Lung (tissue), 12 donors: ENCODE measurements around the gene METTL16. TPM values are rescaled to one million over a fixed set of nuclear protein-coding genes. Genes with fewer than 3 reads are reported as not detected.
A peak's percentile ranks its signal among the peaks of the same experiment; 100 is the strongest.

Source experiments
- ATAC-seq: fragments of 200-7000 bp; cut with Tn5 transposase; one replicate; pipeline ENCODE4 v1.9.1; 2020; ENCODE audit warnings: moderate number of reproducible peaks; ENCODE audit not compliant: insufficient read depth, low FRiP score
- DNase-seq, 3 donors: peaks; one replicate each; pipeline ENCODE4 v3.0.0-alpha.2; 2013 to 2017
- H3K27ac ChIP-seq, 2 donors: one replicate each; pipeline ENCODE4 v1.5.1; 2013; ENCODE audit warnings: mild to moderate bottlenecking in 2 of 2, moderate library complexity in 2 of 2, control low read depth in 1 of 2, inconsistent platforms in 1 of 2, low read depth in 1 of 2, low read length in 1 of 2
- H3K27me3 ChIP-seq, 3 donors: one replicate each; pipeline ENCODE4 v1.5.1; 2013; ENCODE audit warnings: low read length in 2 of 3; ENCODE audit not compliant: control insufficient read depth in 3 of 3, insufficient read depth in 3 of 3
- H3K36me3 ChIP-seq, 4 donors: one replicate each; pipeline ENCODE4 v1.5.1; 2013; ENCODE audit warnings: low read length in 4 of 4, mild to moderate bottlenecking in 1 of 4, moderate library complexity in 1 of 4; ENCODE audit not compliant: control insufficient read depth in 4 of 4, insufficient read depth in 4 of 4
- H3K4me1 ChIP-seq, 5 donors: one replicate each; pipeline ENCODE4 v1.5.1; 2013; ENCODE audit warnings: low read length in 5 of 5, mild to moderate bottlenecking in 2 of 5, moderate library complexity in 1 of 5; ENCODE audit not compliant: control insufficient read depth in 5 of 5, insufficient read depth in 5 of 5
- H3K4me3 ChIP-seq: one replicate; pipeline ENCODE4 v1.5.1; 2013; ENCODE audit warnings: mild to moderate bottlenecking, control low read depth, moderate library complexity
- H3K9ac ChIP-seq, 2 donors: one replicate each; pipeline ENCODE4 v1.5.1; 2013; ENCODE audit warnings: low read length in 2 of 2, control low read depth in 1 of 2; ENCODE audit not compliant: insufficient read depth in 1 of 2
- H3K9me3 ChIP-seq, 4 donors: one replicate each; pipeline ENCODE4 v1.5.1; 2013; ENCODE audit warnings: low read length in 3 of 4, mild to moderate bottlenecking in 1 of 4, moderate library complexity in 1 of 4; ENCODE audit not compliant: control insufficient read depth in 4 of 4, insufficient read depth in 3 of 4
- WGBS, 2 donors: extraction: QIAGEN DNeasy Blood & Tissue Kit; methylation state at CpG; one replicate each; pipeline ENCODE4 v1.1.7; 2013; 5-methylcytosine and 5-hydroxymethylcytosine counted together
- polyA plus RNA-seq, 2 donors: library from polyadenylated mRNA; stranded (reverse); fragments of 200-250 nt; gene quantifications; one replicate each; pipeline ENCODE4 v1.2.1, GENCODE V29; 2013
- total RNA-seq, 2 donors: library from RNA; depleted of rRNA in 1 of 2; stranded (reverse); fragments of >200 nt in 1 of 2; gene quantifications; one replicate each; pipeline ENCODE4 v1.2.1, GENCODE V29; 2014 to 2021
- TF ChIP-seq, protein P1 (sequence below): IDR thresholded peaks from 2 replicates; pipeline ENCODE4 v1.5.1; 2012; ENCODE audit warnings: mild to moderate bottlenecking; ENCODE audit errors: control extremely low read depth, extremely low read depth
- donor health status: control.
- donor health status: control.
- donor health status: Bipolar disorder and iron deficiency.
- donor health status: healthy.
- donor health status: DM: yes; HTN: yes; CAD: no.

The METTL16 gene
- total and polyA plus RNA-seq, 4 donors: 12.1 to 36.1 (median 29.8) TPM

DNA sequence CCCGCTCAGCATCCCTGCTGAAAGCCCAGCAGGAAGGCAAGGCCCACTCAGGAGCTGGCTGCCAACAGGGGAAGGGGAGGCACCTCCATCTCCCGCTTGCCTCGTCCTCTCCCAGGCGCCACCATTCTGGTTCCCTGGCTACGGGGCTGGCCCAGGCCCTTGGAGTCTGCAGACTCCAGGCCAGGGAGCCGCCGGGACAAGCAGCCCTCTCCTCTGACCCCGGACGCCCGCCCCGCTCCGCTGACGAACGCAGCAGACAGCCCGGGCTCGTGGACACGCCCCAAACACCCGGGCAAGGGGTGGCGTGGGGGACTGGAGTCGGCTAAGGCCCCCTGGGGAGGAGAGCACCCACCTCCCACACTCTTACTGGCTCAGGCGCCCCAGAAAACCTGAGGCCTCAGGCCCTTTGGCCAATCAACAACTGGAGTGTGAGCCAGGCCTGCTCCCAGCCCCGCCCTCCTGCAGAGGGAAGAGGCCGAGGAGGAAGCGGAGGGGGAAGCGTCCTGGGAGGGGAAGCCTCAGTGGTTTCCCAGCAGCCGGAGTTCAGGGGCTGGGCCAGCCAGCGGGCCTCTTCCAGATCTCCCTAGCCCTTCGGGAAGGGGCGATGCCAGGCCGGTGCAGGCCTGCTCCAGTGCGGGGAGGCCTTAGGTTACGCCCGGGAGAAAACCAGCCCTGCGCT lies 115.0 kb downstream of the METTL16 start:
- H3K4me1 ChIP-seq: peaks cover 25 to 54% (median 38%) of the 10 kb centered on the region in 5 donors
- H3K4me3 ChIP-seq: no peak overlapping the region
- ATAC-seq: peak; percentile 2
- no peaks in the 10 kb centered on the region for H3K27me3 ChIP-seq
- peak overlapping the region in 1 of 2 donors; percentile 46 for H3K9ac ChIP-seq
- H3K27ac ChIP-seq: peak overlapping the region; percentile 96 to 97
- whole genome bisulfite sequencing, 2 donors: 3 to 5% methylated on average over 33 to 34 of the region's 34 CpGs
- H3K9me3 ChIP-seq: no peaks in the 10 kb centered on the region
- TF ChIP-seq, protein P1, sequence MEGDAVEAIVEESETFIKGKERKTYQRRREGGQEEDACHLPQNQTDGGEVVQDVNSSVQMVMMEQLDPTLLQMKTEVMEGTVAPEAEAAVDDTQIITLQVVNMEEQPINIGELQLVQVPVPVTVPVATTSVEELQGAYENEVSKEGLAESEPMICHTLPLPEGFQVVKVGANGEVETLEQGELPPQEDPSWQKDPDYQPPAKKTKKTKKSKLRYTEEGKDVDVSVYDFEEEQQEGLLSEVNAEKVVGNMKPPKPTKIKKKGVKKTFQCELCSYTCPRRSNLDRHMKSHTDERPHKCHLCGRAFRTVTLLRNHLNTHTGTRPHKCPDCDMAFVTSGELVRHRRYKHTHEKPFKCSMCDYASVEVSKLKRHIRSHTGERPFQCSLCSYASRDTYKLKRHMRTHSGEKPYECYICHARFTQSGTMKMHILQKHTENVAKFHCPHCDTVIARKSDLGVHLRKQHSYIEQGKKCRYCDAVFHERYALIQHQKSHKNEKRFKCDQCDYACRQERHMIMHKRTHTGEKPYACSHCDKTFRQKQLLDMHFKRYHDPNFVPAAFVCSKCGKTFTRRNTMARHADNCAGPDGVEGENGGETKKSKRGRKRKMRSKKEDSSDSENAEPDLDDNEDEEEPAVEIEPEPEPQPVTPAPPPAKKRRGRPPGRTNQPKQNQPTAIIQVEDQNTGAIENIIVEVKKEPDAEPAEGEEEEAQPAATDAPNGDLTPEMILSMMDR: no peak
- no peaks in the 10 kb centered on the region for H3K36me3 ChIP-seq
- DNase-seq: peak; percentile 97

DNA sequence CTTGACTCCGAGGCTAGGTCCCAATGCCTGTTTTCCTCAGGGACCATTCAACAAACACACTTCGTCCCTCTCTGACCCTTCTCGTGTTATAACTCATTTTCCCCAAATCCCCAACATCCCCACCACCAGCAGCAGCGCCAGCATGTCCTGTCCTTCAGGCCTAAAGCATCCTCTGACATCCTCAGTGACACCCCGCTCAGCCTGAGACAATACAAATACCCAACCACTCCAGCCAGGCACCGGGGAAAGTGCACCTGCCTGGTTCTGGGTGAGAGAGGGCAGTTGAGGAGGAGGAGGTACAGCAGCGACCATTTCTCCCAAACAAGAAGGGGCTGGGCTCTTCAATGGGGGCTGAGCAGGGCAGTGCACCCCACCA lies 115.5 kb downstream of the METTL16 start:
- TF ChIP-seq, protein P1: no peak
- no peak for DNase-seq
- no peak for ATAC-seq
- Histone ChIP-seq H3K36me3 (no peaks in the 10 kb centered on the region), H3K9me3 (no peaks in the 10 kb centered on the region), H3K27me3 (no peaks in the 10 kb centered on the region), H3K4me1 (peaks cover 28 to 58% (median 38%) of the 10 kb centered on the region in 5 donors), H3K9ac (peak overlapping the region; percentile 2 to 3), H3K4me3 (no peak overlapping the region), H3K27ac (peak overlapping the region; percentile 96 to 97)
- WGBS, 2 donors: 42 to 56% methylated on average over 7 of the region's 7 CpGs

DNA sequence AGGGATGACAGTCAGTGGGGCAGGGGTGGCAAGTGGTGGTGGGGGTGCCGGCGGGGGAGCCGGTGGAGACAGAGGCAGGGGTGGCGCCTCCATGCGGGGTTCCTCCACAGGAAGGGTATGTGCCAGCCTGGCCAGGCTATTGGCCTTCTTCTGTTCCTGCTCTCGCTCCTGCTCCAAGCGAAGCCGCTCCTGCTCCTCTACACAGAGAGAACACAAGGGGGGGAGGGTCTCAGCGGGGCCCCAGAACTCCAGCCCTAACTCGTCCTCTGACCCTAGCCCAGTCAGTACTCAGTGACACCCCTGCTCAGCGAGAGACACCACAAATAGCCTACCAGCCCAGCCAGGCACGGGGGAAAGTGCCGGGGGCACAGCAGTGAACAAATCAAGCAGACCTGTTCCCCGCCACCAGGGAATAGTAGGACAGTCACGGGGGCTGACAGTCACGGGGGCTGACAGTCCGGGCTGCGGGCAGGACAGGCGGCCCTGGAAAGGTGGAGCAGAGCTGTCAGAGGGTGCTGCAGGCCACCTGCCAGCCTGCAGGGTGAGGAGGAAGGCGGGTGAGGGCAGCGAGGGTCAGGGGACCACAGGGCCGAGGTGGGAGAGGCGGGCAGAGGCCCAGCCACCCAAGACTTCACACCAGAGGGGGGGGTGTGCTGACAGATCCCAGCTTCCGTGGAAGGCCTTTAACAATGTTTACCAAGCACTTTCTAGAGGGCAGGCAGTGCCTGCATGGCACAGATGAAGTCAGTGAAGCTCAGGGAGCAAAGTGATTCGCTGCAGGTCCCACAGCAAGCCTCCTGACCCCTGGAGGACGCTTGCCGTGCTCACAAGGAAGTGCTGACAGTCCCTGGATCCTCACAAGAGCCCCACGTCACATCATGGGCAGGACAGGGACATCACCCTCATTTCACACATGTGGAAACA lies 116.2 kb downstream of the METTL16 start:
- ATAC-seq (no peak), DNase-seq (peak in 2 of 3 donors; percentile 44 to 49)
- Histone ChIP-seq H3K36me3 (no peaks in the 10 kb centered on the region), H3K27me3 (no peaks in the 10 kb centered on the region), H3K4me1 (peaks cover 28 to 58% (median 38%) of the 10 kb centered on the region in 5 donors), H3K9ac (peak overlapping the region; percentile 2 to 3), H3K9me3 (no peaks in the 10 kb centered on the region), H3K4me3 (no peak overlapping the region), H3K27ac (peak overlapping the region; percentile 96 to 97)
- TF ChIP-seq, protein P1: no peak
- 61 to 80% methylated on average over 28 of the region's 28 CpGs for WGBS, 2 donors
